ENCODE data around the gene MR1. TPM values are rescaled to one million over a fixed set of nuclear protein-coding genes. Genes with fewer than 3 reads are reported as not detected.

Gene MR1
- total and polyA plus RNA-seq, 2 of the 13 experiments (the other 11 are each of a cell fraction or from before 2014, with no cell fraction given), result 7.7 to 10.4 TPM

GRCh38 chr1:181086926-181087325, 53.1 kb downstream of the MR1 start:
- Histone ChIP-seq H3K9me3 (ENCODE audit: low read length) (no peaks in the 10 kb centered on the region), H3K27me3 (ENCODE audit: control insufficient read depth in 1 of 2, insufficient read depth in 2 of 2, low read length in 2 of 2) (no peaks in the 10 kb centered on the region; a peak in 2 of 5 replicates), H4K20me1 (ENCODE audit: insufficient read depth, low read length) (peaks cover 8% of the 10 kb centered on the region), H3K4me3 (replicated peaks in 1 of 3; ENCODE audit: insufficient read depth in 1 of 3, low read depth in 2 of 3, low read length in 3 of 3) (no peak overlapping the region), H3K9ac (ENCODE audit: insufficient read depth, low read depth, low read length) (no peak overlapping the region), H3K27ac (ENCODE audit: extremely low read length, insufficient read depth, low read length) (no peak overlapping the region), H2AFZ (ENCODE audit: low read length) (no peak overlapping the region), H3K4me1 (ENCODE audit: insufficient read depth, low read length) (peaks cover 38% of the 10 kb centered on the region), H3K79me2 (ENCODE audit: insufficient read depth, low read length) (peaks cover 27% of the 10 kb centered on the region), H3K4me2 (ENCODE audit: low read depth, low read length) (peak overlapping the region; percentile 91; the same call in 1 of the 2 replicates), H3K36me3 (replicated peaks in 1 of 2; ENCODE audit: control insufficient read depth in 1 of 2, insufficient read depth in 2 of 2, low read length in 2 of 2) (no peaks in the 10 kb centered on the region)
- in situ Hi-C loops (cut with HindIII; ENCODE audit: extremely low pct_ligation_motif_present, low pct_unique_long_range_greater_than_20kb) (loop anchor here (5.0 kb wide), 1 partner anchor 55 kb away; no protein-coding TSS in a partner anchor), intact Hi-C loops (cut with micrococcal nuclease; ENCODE audit: unreplicated experiment) (loop anchor here (5.0 kb wide), 1 partner anchor 65 kb away; the partner anchor contains the start of gene STX6)
- ATAC-seq, result no peak
- BruUV-seq (replicated peaks), result no TSS peak
- ChIA-PET CTCF (ENCODE audit: low intra/inter-chr PET ratio, low total read pairs) (no interaction called here), POLR2A (interaction anchor here (0.6 to 5.3 kb wide), 4 partner anchors 9 to 42 kb away, joined by 3 to 57 read pairs (median 4); no protein-coding TSS in a partner anchor)
- FAIRE-seq, result no peak
- TF ChIP-seq, protein P1, sequence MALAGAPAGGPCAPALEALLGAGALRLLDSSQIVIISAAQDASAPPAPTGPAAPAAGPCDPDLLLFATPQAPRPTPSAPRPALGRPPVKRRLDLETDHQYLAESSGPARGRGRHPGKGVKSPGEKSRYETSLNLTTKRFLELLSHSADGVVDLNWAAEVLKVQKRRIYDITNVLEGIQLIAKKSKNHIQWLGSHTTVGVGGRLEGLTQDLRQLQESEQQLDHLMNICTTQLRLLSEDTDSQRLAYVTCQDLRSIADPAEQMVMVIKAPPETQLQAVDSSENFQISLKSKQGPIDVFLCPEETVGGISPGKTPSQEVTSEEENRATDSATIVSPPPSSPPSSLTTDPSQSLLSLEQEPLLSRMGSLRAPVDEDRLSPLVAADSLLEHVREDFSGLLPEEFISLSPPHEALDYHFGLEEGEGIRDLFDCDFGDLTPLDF (CRISPR knock-in tag; IDR thresholded peaks at IDR 0.05), result no peak
- DNase-seq (ENCODE audit: low spot score), result no peak
- WGBS (ENCODE audit: low lambda C conversion rate), result 15% methylated on average over 5 of the region's 5 CpGs

DNA sequence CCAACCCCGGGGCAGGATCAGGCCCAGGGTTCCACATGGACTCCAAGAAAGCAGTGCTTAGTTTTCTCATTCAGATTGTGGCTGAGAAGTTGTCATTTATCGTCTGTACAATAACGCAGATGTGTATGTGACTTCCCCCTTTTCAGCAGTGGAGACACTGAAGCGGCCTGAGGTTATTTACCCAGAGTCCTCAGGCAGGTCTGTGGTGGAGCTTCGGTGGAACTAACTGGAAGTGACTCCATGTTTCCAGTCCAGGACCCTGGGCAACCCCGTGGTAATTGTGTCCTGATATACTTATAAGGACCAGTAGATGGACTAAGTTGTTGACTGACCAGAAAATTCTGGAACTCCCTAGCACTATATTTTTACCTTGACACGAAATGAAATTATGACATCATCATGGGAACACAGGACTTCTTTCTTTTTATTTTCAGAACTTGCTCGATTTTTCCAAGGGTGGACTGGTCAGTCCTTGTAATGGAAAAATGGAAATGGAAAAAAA, 53.7 kb downstream of the MR1 start:
- in situ Hi-C loops (cut with HindIII; ENCODE audit: extremely low pct_ligation_motif_present, low pct_unique_long_range_greater_than_20kb), result loop anchor here (5.0 kb wide), 1 partner anchor 55 kb away; no protein-coding TSS in a partner anchor
- no TSS peak for BruUV-seq (replicated peaks)

More for the DNA sequence above, 53.7 kb downstream of the MR1 start:
- H3K4me3 ChIP-seq (replicated peaks in 1 of 3; ENCODE audit: insufficient read depth in 1 of 3, low read depth in 2 of 3, low read length in 3 of 3), result no peak overlapping the region
- no peak for TF ChIP-seq NFATC3 (CRISPR knock-in tag; IDR thresholded peaks at IDR 0.05)
- TF ChIP-seq ATF7 (IDR thresholded peaks at IDR 0.05), result peak; percentile 95
- no peak for TF ChIP-seq ATF7 (CRISPR knock-in tag; IDR thresholded peaks at IDR 0.05)
- TF ChIP-seq ZFP1 (CRISPR knock-in tag; IDR thresholded peaks at IDR 0.05), result no peak
- TF ChIP-seq CREB1 (IDR thresholded peaks at IDR 0.05), result peak; percentile 70
- 0 out of 2 replicates have a peak, but pooled peaks have one; percentile 24 for TF ChIP-seq CREB1 (CRISPR knock-in tag; IDR thresholded peaks at IDR 0.05)
- H3K36me3 ChIP-seq (replicated peaks in 1 of 2; ENCODE audit: control insufficient read depth in 1 of 2, insufficient read depth in 2 of 2, low read length in 2 of 2), result no peaks in the 10 kb centered on the region
- no peak for DNase-seq (ENCODE audit: low spot score)
- no peak overlapping the region for H3K27ac ChIP-seq (ENCODE audit: extremely low read length, insufficient read depth, low read length)
- no peak overlapping the region for H2AFZ ChIP-seq (ENCODE audit: low read length)
- H4K20me1 ChIP-seq (ENCODE audit: insufficient read depth, low read length), result peaks cover 8% of the 10 kb centered on the region
- 35% methylated on average over 8 of the region's 8 CpGs for WGBS (ENCODE audit: low lambda C conversion rate)
- H3K4me2 ChIP-seq (ENCODE audit: low read depth, low read length), result peak overlapping the region; percentile 91
- FAIRE-seq, result no peak
- no peaks in the 10 kb centered on the region for H3K9me3 ChIP-seq (ENCODE audit: low read length)
- H3K27me3 ChIP-seq (ENCODE audit: control insufficient read depth in 1 of 2, insufficient read depth in 2 of 2, low read length in 2 of 2), result no peaks in the 10 kb centered on the region; a peak in 2 of 5 replicates
- ChIA-PET POLR2A (interaction anchor here (1.2 to 5.3 kb wide), 2 partner anchors 17 to 30 kb away, joined by 3 to 57 read pairs; no protein-coding TSS in a partner anchor), CTCF (ENCODE audit: low intra/inter-chr PET ratio, low total read pairs) (no interaction called here)
- H3K9ac ChIP-seq (ENCODE audit: insufficient read depth, low read depth, low read length), result no peak overlapping the region
- intact Hi-C loops (cut with micrococcal nuclease; ENCODE audit: unreplicated experiment), result loop anchor here (5.0 kb wide), 1 partner anchor 65 kb away; the partner anchor contains the start of gene STX6
- H3K4me1 ChIP-seq (ENCODE audit: insufficient read depth, low read length), result peaks cover 43% of the 10 kb centered on the region
- no peak for ATAC-seq
- peaks cover 30% of the 10 kb centered on the region for H3K79me2 ChIP-seq (ENCODE audit: insufficient read depth, low read length)
